Body of pancreas (tissue), 4 donors: Measurements from ENCODE around the gene THRA.

Source experiments
- CTCF ChIP-seq, 7 experiments: fragments of 450-650 bp in 4 of 7; fragments of 200-600 bp in 3 of 7; sonication (generic) in 3 of 7; IDR thresholded peaks; one replicate each; pipeline ENCODE4 v1.5.1; 2016 to 2019; ENCODE audit warnings: antibody characterized with exemption in 7 of 7
- POLR2A ChIP-seq, 3 donors: fragments of 450-650 bp; IDR thresholded peaks; one replicate each; pipeline ENCODE4 v1.6.1; 2016; ENCODE audit warnings: antibody characterized with exemption in 3 of 3, mild to moderate bottlenecking in 2 of 3

GRCh38 chr17:40112191-40112711 is 49.5 kb downstream of the THRA start:
- TF ChIP-seq CTCF (IDR thresholded peaks at IDR 0.05) (no peak), POLR2A (IDR thresholded peaks at IDR 0.05) (no peak)
